Activated T-helper 9 cell treated with anti-CD3 and anti-CD28 coated beads, Interleukin-2, amount 50 U/mL, for 16 hours (primary cell): Measurements from ENCODE around the gene UBE2E1.
"Not testable (repeated sequence)": the region's sequence is repeated elsewhere in the genome, so short reads cannot be mapped to it uniquely, and the experiment has no call there.

Source experiments
- DNase-seq: peaks from one replicate; pipeline ENCODE4 v3.0.0-alpha.2; 2020; ENCODE audit warnings: low read depth

The UBE2E1 gene

DNA sequence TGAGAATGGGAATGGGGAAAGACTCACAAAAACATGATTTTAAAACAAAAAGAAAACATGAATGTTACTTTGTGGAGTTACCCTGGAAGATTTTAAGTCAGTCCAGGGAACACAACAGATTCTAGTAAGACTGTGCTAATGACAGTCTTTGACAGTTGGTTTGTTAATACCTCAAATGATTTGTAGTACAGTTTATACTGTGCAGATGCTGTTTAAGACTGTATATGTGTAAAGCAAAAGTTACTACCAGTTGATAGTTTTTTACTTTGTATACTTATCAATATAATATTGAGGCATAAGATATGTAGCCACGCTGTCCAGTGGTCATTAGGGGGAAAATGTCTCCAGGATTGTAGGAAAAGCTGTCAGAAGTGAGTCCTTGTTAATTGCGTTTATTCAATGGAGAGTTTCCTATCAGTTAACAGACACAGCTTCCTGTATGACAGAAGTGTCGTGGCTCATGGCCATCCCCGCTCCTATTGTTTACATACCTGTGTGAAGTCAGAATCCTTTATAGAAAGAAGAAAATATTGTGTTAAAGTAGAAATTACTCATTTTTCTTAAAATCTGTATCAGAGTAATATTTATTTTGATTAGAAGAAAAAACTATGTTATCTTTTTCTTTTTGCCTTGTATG is 75.1 kb downstream of the UBE2E1 start:
- no peak for DNase-seq

DNA sequence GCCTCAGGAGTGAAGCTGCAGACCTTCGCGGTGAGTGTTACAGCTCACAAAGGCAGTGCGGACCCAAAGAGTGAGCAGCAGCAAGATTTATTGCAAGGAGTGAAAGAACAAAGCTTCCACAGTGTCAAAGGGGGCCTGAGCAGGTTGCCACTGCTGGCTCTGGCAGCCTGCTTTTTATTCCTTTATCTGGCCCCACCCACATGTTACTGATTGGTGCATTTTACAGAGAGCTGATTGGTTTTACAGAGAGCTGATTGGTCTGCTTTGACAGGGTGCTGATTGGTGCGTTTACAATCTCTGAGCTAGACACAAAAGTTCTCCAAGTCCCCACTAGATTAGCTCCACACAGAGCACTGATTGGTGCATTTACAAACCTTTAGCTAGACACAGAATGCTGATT is 76.2 kb downstream of the UBE2E1 start:
- not testable (repeated sequence) for DNase-seq

DNA sequence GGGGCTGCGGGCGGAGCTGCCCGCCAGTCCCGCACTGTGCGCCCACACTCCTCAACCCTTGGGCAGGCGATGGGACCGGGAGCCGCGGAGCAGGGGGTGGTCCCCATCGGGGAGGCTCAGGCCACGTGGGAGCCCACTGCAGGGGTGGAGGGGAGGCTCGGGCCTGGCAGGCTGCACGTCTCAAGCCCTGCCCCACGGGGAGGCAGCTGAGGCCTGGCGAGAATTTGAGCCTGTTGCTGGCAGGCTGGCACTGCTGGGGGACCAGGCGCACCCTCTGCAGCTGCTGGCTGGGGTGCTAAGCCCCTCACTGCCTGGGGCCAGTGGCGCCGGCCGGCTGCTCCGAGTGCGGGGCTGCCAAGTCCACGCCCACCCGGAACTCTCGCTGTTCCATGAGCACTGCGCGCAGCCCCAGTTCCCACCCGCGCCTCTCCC is 76.7 kb downstream of the UBE2E1 start:
- DNase-seq = no peak

DNA sequence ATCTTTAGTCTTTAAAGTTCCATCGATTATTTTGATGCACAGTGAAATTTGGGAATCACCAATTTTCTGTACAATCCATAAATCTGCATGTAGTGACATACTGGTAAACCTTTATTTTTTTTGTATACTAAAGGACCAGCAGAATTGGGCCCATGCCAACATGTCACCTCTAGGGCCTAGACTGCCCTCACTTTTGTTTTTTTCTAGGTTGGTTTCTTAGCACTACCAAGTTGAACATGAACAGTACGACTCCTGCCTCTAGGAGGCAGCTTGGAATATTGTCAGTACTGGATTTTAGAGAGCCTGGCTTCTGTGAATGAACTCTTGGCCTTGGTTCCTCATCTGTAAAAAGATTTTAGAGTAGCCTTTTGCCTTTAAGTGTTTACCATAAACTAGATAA is 78.7 kb downstream of the UBE2E1 start:
- DNase-seq = no peak

GRCh38 chr3:23885210-23885609 is 79.5 kb downstream of the UBE2E1 start:
- DNase-seq = no peak

GRCh38 chr3:23886311-23886710 is 80.6 kb downstream of the UBE2E1 start:
- DNase-seq = no peak

GRCh38 chr3:23888617-23889228 is 83.0 kb downstream of the UBE2E1 start:
- DNase-seq = no peak

GRCh38 chr3:23889386-23889785 is 83.6 kb downstream of the UBE2E1 start:
- DNase-seq = no peak

GRCh38 chr3:23889950-23890349 is 84.2 kb downstream of the UBE2E1 start:
- no peak for DNase-seq

DNA sequence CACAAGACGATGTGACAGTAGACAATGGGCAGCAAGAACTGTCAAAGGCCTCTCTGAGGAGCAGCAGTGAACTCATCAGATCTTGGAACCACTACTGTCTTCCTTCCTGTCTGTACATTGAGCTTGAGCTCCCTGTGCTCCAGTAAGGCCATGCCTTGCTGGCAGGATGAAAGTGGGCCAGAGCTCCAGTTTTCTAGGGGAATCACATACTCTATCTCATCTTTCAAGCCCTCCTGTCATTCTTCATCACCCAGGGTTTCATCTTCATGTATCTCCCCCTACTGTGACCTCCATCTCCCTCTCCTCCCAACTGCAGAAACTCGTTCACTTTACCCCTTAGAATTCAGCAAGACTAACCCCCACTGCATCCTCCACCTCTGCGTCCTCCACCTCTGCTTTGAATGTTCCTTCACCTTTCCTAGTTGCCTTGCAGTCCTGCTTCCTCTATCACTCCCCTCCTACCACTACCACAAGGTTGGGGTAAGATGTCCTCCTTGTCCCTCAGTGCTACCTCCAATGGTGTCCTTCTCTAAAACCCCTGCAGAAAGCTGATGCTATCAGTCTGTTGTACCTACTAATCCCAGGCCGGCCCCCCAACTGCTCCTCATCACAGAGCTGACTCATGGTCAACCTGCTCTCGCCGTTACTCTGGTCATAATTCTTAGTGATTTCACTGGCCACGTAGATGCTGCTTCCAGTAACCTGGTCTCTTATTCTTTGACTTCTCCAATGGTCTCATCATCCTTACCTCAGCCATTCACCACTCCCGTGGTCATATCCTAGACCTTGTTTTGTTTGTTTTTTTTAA is 88.7 kb downstream of the UBE2E1 start:
- no peak for DNase-seq

GRCh38 chr3:23895181-23895580 is 89.4 kb downstream of the UBE2E1 start:
- no peak for DNase-seq

- DNase-seq = no peak
These were observed 95.0 kb downstream of the UBE2E1 start for GRCh38 chr3:23900744-23901143.

- DNase-seq = no peak
These were observed 98.8 kb downstream of the UBE2E1 start for GRCh38 chr3:23904545-23904944.

DNA sequence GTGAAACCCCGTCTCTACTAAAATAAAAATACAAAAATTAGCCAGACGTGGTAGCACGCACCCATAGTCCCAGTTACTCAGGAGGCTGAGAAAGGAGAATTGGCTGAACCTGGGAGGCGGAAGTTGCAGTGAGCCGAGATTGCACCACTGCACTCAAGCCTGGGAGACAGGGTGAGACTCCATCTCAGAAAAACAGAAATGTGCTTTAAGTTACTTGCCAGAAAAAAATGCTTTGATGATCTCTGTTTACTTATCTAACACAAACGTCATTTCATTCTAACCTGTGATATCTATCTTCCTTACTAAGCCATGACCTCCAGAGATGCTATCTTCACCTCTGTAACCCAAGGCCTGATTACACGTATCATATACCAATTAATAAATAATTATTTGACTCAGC is 103.6 kb downstream of the UBE2E1 start:
- DNase-seq = no peak

DNA sequence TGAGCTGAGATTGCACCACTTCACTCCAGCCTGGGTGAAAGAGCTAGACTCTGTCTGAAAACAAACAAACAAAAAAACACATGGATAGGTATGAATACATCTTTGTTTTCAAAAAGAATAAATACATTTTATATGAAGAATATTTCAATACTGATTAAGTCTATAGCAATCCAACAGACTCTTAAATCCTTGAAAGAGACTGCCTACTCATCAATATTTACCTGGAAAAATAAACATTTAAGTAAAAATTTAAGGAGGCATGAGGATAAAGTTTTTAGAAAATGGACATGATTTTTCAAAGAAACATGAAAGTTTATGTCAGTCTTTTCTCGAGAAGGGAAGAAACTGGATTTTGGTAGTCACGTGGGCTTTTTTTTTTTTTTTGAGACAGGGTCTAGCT is 105.6 kb downstream of the UBE2E1 start:
- DNase-seq = no peak

DNA sequence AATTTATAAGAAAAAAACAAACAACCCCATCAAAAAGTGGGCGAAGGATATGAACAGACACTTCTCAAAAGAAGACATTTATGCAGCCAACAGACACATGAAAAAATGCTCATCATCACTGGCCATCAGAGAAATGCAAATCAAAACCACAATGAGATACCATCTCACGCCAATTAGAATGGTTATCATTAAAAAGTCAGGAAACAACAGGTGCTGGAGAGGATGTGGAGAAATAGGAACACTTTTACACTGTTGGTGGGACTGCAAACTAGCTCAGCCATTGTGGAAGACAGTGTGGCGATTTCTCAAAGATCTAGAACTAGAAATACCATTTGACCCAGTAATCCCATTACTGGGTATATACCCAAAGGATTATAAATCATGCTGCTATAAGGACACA is 106.6 kb downstream of the UBE2E1 start:
- not testable (repeated sequence) for DNase-seq

- DNase-seq = no peak
These were observed 107.4 kb downstream of the UBE2E1 start for GRCh38 chr3:23913182-23913581.

DNA sequence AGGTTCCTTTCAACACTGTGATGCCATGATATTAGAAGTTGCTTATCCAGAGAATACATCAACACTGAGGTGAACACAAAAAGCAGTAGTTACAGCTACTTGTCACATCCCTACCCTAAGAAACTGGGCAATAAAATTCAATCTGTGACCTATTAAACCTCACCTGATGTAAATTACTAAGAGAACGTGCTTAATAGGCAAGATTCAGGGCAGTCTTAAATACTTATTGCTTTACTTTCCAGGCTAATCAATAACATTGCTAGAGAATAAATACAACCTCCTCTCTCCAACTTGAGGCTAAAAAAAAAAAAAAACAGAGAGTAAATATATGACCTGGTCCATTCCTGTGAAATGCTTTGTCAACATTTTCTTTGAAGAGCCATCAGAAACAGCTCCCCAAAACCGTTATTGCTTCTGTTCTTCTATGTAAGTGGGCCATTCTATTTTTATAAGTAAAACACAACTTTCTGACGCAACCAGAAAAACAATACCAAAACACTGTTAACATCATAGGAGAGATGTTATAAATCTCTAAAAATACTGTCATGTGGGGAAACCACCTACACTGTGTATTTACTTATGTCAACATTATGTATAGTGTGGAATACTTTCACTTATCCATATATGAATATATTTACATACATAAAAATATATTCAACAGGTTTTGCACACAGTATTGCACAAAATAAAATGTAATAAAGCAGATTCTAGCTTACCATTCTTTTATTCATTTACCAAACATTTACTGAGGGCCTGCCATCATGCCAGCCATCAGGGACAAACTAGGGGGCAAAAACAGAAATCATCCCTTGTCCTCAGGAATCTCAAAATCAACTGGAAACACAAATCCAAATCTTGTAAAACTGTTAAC is 108.4 kb downstream of the UBE2E1 start:
- no peak for DNase-seq

- no peak for DNase-seq
These were observed 109.9 kb downstream of the UBE2E1 start for GRCh38 chr3:23915537-23916108.

DNA sequence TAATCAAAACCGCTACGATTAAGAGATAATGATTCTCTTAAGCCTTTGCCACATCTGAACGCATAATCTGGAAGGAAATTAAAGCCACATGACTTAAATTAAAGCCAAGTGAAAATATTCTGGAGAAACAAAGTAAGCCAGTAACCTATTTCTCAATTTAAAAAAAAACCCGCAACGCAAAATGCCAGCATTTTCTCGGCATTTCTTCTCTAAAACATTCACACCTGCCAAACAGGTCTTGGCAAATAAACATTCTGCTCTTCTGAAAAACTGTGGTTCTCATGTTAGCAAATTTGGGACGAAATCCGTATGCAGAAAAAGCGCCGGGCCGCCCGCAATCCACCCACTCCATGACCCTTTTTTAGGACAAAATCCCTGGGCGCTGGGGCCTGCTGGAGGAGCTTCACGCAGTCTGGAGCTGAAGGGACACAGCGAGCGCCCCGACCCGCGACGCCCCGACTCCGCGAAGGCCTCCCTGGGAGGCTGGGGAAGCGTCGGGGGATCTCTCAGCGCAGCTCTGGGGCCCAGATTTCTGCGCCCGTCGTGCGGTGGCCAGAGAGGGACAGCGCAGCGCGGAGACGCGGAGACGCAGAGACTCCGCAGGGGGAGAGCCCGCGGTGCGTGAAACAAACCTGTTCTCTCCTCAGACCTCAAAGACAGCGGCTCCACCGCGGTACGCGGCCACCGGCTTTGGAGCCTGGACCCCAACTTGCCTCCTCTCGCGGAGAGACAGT is 110.6 kb downstream of the UBE2E1 start:
- DNase-seq = no peak
